Measurements from ENCODE around the gene RAB11FIP4. TPM values are rescaled to one million over a fixed set of nuclear protein-coding genes. Genes with fewer than 3 reads are reported as not detected.

The RAB11FIP4 gene
- total RNA-seq, 2 experiments from 2014 or later = 38.6 to 41.1 TPM

GRCh38 chr17:31481783-31482081 lies 90.3 kb downstream of the RAB11FIP4 start:
- peaks cover 3% of the 10 kb centered on the region for H3K4me1 Mint-ChIP-seq
- ChIA-PET POLR2A (interaction anchor here (3.6 kb wide), 1 partner anchor 12 kb away, joined by 17 read pairs; no protein-coding TSS in a partner anchor), CTCF (no interaction called here)
- H3K36me3 Mint-ChIP-seq (ENCODE audit: low read depth) = no peaks in the 10 kb centered on the region
- H3K27me3 Mint-ChIP-seq = peaks cover 6% of the 10 kb centered on the region
- DNase-seq = no peak
- H3K9me3 Mint-ChIP-seq = no peaks in the 10 kb centered on the region
- no peak overlapping the region for H3K4me3 Mint-ChIP-seq
- no peak overlapping the region for H3K27ac Mint-ChIP-seq

- H3K4me3 Mint-ChIP-seq = no peak overlapping the region
- no peak for DNase-seq
- peaks cover 6% of the 10 kb centered on the region for H3K27me3 Mint-ChIP-seq
- H3K9me3 Mint-ChIP-seq = no peaks in the 10 kb centered on the region
- H3K27ac Mint-ChIP-seq = no peak overlapping the region
- ChIA-PET POLR2A (interaction anchor here (3.6 kb wide), 1 partner anchor 9 kb away, joined by 17 read pairs; no protein-coding TSS in a partner anchor), CTCF (no interaction called here)
- peaks cover 23% of the 10 kb centered on the region for H3K4me1 Mint-ChIP-seq
- peaks cover 4% of the 10 kb centered on the region for H3K36me3 Mint-ChIP-seq (ENCODE audit: low read depth)
Observed at GRCh38 chr17:31484821-31485220, 93.3 kb downstream of the RAB11FIP4 start.

- Mint-ChIP-seq H3K27me3 (peaks cover 3% of the 10 kb centered on the region), H3K4me3 (peak overlapping the region; percentile 76), H3K36me3 (ENCODE audit: low read depth) (peaks cover 10% of the 10 kb centered on the region), H3K27ac (no peak overlapping the region), H3K9me3 (no peaks in the 10 kb centered on the region), H3K4me1 (peaks cover 38% of the 10 kb centered on the region)
- no peak for DNase-seq
- POLR2A ChIA-PET = interaction anchor here (11.7 kb wide), 1 partner anchor 25 kb away, joined by 314 read pairs; no protein-coding TSS in a partner anchor
- CTCF ChIA-PET = interaction anchor here (0.9 kb wide), 1 partner anchor 23 kb away, joined by 3 read pairs; no protein-coding TSS in a partner anchor
Observed at GRCh38 chr17:31486351-31487062, 95.0 kb downstream of the RAB11FIP4 start.

DNA sequence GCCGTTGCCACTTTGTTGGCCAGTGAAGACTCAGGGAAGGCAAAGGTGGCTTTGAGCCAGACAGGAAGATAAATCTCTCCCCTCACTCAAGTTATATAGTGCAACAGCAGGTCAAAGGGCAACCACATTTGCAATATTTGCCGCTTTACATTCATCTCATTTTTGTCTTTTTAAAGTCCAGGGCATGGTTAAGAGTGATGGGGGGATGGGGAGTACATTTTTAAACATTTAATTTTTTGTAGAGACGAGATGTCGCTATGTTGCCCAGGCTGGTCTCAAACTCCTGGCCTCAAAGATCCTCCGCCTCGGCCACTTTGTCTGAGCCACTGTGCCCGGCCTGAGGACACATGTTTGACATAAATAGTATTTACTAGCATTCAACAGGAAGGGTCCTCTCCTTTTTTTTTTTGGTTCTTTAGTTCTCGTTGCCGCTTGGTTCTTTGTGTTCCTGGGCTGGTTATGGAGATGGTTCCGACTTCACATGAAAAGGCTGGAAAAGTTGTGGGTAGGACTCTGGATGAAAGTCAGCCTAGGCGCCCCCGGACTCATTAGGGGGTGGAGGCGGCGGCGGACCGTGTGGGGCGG lies 95.7 kb downstream of the RAB11FIP4 start:
- Mint-ChIP-seq H3K27me3 (peaks cover 3% of the 10 kb centered on the region), H3K4me3 (peak overlapping the region; percentile 76), H3K4me1 (peaks cover 44% of the 10 kb centered on the region), H3K36me3 (ENCODE audit: low read depth) (peaks cover 12% of the 10 kb centered on the region), H3K27ac (peak overlapping the region; percentile 67), H3K9me3 (no peaks in the 10 kb centered on the region)
- CTCF ChIA-PET = interaction anchor here (0.6 to 2.9 kb wide), 6 partner anchors 11 to 48 kb away, joined by 3 to 35 read pairs (median 4); no protein-coding TSS in a partner anchor
- DNase-seq = no peak
- POLR2A ChIA-PET = interaction anchor here (0.6 to 11.7 kb wide), 12 partner anchors 9 to 173 kb away, joined by 3 to 314 read pairs (median 6); partner anchors contain the start of gene EVI2B

- POLR2A ChIA-PET = interaction anchor here (0.6 to 11.7 kb wide), 15 partner anchors 9 to 641 kb away, joined by 3 to 314 read pairs (median 5); partner anchors contain the start of gene EVI2B
- Mint-ChIP-seq H3K27ac (peak overlapping the region; percentile 67), H3K9me3 (no peaks in the 10 kb centered on the region), H3K4me1 (peaks cover 50% of the 10 kb centered on the region), H3K36me3 (ENCODE audit: low read depth) (peaks cover 16% of the 10 kb centered on the region), H3K4me3 (peak overlapping the region; percentile 76), H3K27me3 (peaks cover 3% of the 10 kb centered on the region)
- CTCF ChIA-PET = interaction anchor here (0.6 to 2.9 kb wide), 8 partner anchors 10 to 53 kb away, joined by 3 to 35 read pairs (median 4); no protein-coding TSS in a partner anchor
- peak; percentile 94 for DNase-seq
Observed at GRCh38 chr17:31487648-31488263, 96.3 kb downstream of the RAB11FIP4 start.

GRCh38 chr17:31488264-31488981 lies 96.9 kb downstream of the RAB11FIP4 start:
- H3K4me3 Mint-ChIP-seq = peak overlapping the region; percentile 88
- H3K27ac Mint-ChIP-seq = peak overlapping the region; percentile 63
- peaks cover 3% of the 10 kb centered on the region for H3K27me3 Mint-ChIP-seq
- H3K4me1 Mint-ChIP-seq = peaks cover 57% of the 10 kb centered on the region
- CTCF ChIA-PET = interaction anchor here (0.6 to 2.9 kb wide), 7 partner anchors 10 to 54 kb away, joined by 3 to 35 read pairs (median 4); no protein-coding TSS in a partner anchor
- POLR2A ChIA-PET = interaction anchor here (0.6 to 11.7 kb wide), 14 partner anchors 10 to 640 kb away, joined by 3 to 314 read pairs (median 6); partner anchors contain the start of gene EVI2B
- peaks cover 20% of the 10 kb centered on the region for H3K36me3 Mint-ChIP-seq (ENCODE audit: low read depth)
- peak; percentile 45 for DNase-seq
- H3K9me3 Mint-ChIP-seq = no peaks in the 10 kb centered on the region

DNA sequence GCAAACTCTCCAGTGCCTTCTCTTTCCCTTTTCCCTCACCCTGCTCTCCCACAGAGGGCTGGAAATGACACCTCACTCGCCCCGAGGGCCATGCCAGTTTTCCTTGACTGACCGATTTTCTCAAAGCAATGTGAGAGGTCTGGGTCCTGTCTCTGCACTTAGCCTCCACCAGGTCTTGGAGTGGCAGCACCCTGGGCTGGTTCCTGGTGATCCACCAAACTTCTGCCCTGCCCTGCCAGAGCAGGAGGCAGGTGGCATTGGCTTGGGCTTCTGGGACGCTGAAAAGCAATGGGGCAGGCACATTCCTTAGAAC lies 97.5 kb downstream of the RAB11FIP4 start:
- H3K9me3 Mint-ChIP-seq = no peaks in the 10 kb centered on the region
- CTCF ChIA-PET = interaction anchor here (2.9 kb wide), 1 partner anchor 20 kb away, joined by 35 read pairs; no protein-coding TSS in a partner anchor
- no peak for DNase-seq
- peak overlapping the region; percentile 63 for H3K27ac Mint-ChIP-seq
- POLR2A ChIA-PET = interaction anchor here (0.9 to 11.7 kb wide), 9 partner anchors 10 to 640 kb away, joined by 3 to 314 read pairs (median 8); partner anchors contain the start of gene EVI2B
- peak overlapping the region; percentile 88 for H3K4me3 Mint-ChIP-seq
- peaks cover 3% of the 10 kb centered on the region for H3K27me3 Mint-ChIP-seq
- peaks cover 62% of the 10 kb centered on the region for H3K4me1 Mint-ChIP-seq
- peaks cover 20% of the 10 kb centered on the region for H3K36me3 Mint-ChIP-seq (ENCODE audit: low read depth)

DNA sequence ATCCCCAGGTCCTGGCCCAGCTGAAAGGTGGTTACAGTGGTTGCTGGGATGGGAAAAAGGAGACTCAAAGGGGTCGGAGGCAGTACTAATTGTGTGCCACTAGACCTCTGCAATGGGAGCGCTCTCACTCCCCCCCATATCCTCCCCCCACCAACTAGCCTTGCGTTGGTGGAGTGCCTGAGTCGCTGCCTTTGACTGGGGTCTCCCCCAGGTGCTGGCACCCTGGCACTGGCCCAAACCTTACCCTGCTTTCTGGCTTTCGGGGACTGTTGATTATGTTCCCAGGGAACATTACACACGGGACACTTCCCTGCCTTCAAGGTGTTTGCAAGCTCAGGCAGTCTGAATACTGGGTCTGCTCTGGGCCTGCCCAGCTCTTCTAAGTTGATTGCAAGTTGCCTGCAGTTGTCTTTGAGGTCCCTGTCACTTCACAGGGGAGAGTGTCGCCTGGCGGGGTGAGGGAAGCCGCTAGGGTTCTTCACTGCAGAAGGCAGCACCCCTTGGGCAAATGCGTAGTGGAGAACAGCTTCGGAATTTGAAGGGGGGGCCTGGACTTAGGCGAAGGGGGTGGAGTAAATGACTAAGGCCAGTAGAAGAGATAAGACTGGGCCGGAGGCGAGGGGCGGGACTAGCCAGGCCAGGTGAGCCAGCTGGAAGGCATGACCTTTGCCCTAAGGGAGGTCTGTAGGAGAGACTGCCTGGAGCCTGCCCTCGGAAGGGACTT lies 98.0 kb downstream of the RAB11FIP4 start:
- POLR2A ChIA-PET = interaction anchor here (0.9 to 11.7 kb wide), 6 partner anchors 9 to 170 kb away, joined by 6 to 314 read pairs (median 8); no protein-coding TSS in a partner anchor
- CTCF ChIA-PET = interaction anchor here (2.9 kb wide), 1 partner anchor 20 kb away, joined by 35 read pairs; no protein-coding TSS in a partner anchor
- Mint-ChIP-seq H3K27ac (peak overlapping the region; percentile 31), H3K27me3 (peaks cover 2% of the 10 kb centered on the region), H3K4me3 (peak overlapping the region; percentile 88), H3K9me3 (no peaks in the 10 kb centered on the region), H3K4me1 (peaks cover 66% of the 10 kb centered on the region), H3K36me3 (ENCODE audit: low read depth) (peaks cover 20% of the 10 kb centered on the region)
- DNase-seq = no peak

- no peak overlapping the region for H3K27ac Mint-ChIP-seq
- peak overlapping the region; percentile 88 for H3K4me3 Mint-ChIP-seq
- POLR2A ChIA-PET = interaction anchor here (1.9 to 11.7 kb wide), 2 partner anchors 22 to 171 kb away, joined by 6 to 314 read pairs; no protein-coding TSS in a partner anchor
- CTCF ChIA-PET = interaction anchor here (2.9 kb wide), 1 partner anchor 19 kb away, joined by 35 read pairs; no protein-coding TSS in a partner anchor
- H3K36me3 Mint-ChIP-seq (ENCODE audit: low read depth) = peaks cover 22% of the 10 kb centered on the region
- no peaks in the 10 kb centered on the region for H3K9me3 Mint-ChIP-seq
- DNase-seq = no peak
- peaks cover 72% of the 10 kb centered on the region for H3K4me1 Mint-ChIP-seq
- no peaks in the 10 kb centered on the region for H3K27me3 Mint-ChIP-seq
Observed at GRCh38 chr17:31490019-31490650, 98.7 kb downstream of the RAB11FIP4 start.

DNA sequence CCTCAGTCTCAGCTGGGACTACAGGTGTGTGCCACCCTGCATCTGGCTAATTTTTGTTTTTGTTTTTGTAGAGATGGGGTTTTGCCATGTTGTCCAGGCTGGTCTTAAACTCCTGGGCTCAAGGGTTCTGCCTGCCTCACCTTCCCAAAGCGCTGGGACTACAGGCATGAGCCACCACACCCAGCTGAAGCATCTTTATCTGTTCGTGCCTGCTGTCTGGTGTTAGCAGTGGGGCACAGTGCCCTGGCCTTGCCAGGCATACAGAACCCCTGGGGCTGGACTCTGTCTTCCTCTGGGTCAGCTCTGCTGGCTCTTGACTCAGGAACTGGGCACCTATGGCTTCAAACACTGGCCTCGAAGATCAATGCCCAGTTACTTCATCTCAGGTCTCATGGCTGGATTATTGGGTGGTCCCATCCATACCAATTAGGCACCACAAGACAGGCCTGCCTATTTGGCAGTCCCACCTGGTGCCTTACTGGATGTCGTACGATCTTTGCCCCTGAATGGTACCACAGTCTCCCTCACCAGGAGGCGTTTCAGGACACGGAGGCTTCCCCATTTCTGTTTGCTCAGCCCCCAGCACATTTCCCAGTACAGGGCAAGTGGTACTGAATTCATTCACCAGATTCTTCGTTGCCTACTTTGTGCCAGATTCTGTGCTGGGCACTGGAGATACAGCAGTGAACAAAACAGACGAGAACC lies 99.3 kb downstream of the RAB11FIP4 start:
- no peak for DNase-seq
- Mint-ChIP-seq H3K27me3 (no peaks in the 10 kb centered on the region), H3K4me3 (peak overlapping the region; percentile 0), H3K4me1 (peaks cover 78% of the 10 kb centered on the region), H3K9me3 (no peaks in the 10 kb centered on the region), H3K36me3 (ENCODE audit: low read depth) (peaks cover 22% of the 10 kb centered on the region), H3K27ac (peak overlapping the region; percentile 64)
- ChIA-PET CTCF (interaction anchor here (4.8 kb wide), 1 partner anchor 18 kb away, joined by 58 read pairs; no protein-coding TSS in a partner anchor), POLR2A (interaction anchor here (11.7 kb wide), 1 partner anchor 21 kb away, joined by 314 read pairs; no protein-coding TSS in a partner anchor)
